Measurements from ENCODE around the gene CAPN12.

GRCh38 chr19:38704488-38705026, 39.7 kb downstream of the CAPN12 start:
- TF ChIP-seq CTCF (IDR thresholded peaks at IDR 0.05) (no peak), POLR2A (IDR thresholded peaks at IDR 0.05) (no peak)
